HG03432 (cell line): ENCODE measurements around the gene SSBP4.

Source experiments
- ATAC-seq: cut with Tn5 transposase; IDR thresholded peaks from one replicate; pipeline ENCODE4 v1.9.1; 2021; ENCODE audit warnings: mild to moderate bottlenecking, moderate library complexity; ENCODE audit not compliant: unreplicated experiment

The SSBP4 gene

DNA sequence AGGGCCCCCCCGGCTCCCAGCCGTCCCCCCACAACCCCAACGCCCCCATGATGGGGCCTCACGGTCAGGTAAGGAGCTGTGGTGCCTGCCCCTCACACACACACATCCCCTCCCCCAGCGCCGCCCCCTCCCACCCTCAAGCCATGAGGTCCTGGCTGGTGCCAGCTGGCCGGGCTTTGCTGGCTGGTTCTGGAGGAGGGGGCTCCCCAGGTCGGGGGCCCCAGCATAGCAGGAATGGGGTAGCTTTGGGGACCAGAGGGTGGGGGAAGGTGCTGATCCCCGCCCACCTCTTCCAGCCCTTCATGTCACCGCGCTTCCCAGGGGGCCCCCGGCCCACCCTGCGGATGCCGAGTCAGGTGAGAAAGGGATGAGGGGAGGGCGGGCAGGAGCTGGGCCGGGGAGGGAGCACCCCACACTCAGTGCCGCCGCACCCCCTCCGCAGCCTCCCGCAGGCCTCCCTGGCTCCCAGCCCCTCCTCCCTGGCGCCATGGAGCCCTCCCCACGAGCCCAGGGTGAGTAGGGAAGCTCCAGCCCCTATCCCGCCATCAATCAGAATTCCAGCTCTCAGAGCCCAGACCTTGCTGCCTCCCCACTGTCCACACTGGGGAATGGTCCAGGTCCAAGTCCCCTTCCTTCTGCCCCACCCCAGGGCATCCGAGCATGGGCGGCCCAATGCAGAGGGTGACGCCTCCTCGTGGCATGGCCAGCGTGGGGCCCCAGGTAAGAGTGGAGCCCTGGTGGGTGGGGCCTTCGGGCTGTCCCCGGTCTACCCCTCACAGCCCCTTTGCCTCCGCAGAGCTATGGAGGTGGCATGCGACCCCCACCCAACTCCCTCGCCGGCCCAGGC, 12.4 kb downstream of the SSBP4 start:
- no peak for ATAC-seq

DNA sequence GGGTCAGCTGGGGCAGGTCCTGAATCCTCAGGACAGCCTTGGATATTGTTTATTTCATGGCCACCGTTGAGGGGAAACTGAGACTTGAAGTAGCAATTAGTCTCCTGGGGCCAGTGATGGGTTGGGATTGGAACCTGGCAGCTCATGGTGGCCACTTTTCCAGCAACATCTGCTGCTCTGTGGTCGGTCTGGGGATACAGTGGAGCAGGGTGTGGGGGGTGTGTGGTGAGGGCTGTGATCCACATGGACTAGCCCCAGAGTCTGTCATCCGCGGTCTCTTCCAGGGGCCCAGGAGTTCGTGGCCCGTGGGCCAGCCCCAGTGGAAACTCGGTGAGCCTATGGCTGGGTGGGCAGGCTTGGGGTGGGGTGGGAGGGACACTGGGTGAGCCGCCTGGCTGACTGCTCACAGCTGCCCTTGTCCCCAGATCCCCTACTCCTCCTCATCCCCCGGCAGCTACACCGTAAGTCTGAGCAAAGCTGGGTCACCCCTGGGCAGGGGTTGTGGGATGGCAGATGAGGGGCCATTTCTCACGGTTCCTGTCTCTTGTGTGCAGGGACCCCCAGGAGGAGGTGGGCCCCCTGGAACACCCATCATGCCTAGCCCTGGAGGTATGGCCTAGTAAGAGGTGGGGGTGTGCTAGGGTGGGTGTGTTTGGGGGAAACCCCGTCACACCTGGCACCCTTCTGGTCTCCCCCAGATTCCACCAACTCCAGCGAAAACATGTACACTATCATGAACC, 13.2 kb downstream of the SSBP4 start:
- no peak for ATAC-seq

- no peak for ATAC-seq
These were observed 14.0 kb downstream of the SSBP4 start for GRCh38 chr19:18433015-18433691.

GRCh38 chr19:18433735-18434398, 14.7 kb downstream of the SSBP4 start:
- no peak for ATAC-seq

GRCh38 chr19:18434411-18435175, 15.4 kb downstream of the SSBP4 start:
- ATAC-seq = no peak

GRCh38 chr19:18435178-18435841, 16.1 kb downstream of the SSBP4 start:
- ATAC-seq = no peak

GRCh38 chr19:18435842-18436670, 16.9 kb downstream of the SSBP4 start:
- ATAC-seq = no peak

DNA sequence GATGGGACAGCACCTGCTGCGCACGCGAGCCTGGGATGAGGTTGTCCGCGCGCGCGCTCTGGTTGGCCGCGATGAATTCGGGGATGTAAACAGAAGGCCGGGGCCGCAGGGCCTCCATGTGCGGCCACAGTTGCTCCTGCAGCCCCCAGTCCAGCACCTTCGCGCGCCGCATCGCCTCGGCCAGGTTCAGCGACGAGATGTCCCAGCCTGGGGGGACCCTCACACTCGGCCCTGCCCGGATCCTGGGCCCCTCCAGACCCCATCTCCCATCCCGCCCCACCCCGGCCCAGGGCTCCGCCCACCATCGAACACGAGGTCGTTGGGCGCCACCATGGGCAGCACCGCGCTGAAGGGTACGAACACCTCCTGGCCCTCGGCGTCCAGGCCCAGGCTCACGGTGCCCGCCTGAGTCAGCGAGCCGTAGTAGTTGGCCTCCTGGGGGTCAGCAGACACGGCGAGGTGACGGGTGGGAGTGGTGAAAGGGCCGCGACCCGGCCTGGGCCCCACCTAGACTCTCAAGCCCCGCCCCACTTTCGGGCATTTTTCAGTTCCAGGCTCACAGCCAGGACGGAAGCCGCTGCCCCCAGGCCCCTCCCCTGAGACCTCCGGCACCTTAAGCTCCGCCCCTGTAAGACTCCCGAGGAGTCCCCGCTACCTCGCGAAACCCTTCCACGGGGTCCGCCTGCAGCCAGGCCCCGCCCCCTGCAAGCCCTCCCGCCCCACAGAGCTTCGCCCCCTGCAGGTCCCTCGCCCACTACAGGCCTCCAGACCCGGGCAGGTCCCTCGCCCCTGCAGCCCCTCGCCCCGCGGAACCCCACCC, 17.7 kb downstream of the SSBP4 start:
- peak; percentile 57 for ATAC-seq

DNA sequence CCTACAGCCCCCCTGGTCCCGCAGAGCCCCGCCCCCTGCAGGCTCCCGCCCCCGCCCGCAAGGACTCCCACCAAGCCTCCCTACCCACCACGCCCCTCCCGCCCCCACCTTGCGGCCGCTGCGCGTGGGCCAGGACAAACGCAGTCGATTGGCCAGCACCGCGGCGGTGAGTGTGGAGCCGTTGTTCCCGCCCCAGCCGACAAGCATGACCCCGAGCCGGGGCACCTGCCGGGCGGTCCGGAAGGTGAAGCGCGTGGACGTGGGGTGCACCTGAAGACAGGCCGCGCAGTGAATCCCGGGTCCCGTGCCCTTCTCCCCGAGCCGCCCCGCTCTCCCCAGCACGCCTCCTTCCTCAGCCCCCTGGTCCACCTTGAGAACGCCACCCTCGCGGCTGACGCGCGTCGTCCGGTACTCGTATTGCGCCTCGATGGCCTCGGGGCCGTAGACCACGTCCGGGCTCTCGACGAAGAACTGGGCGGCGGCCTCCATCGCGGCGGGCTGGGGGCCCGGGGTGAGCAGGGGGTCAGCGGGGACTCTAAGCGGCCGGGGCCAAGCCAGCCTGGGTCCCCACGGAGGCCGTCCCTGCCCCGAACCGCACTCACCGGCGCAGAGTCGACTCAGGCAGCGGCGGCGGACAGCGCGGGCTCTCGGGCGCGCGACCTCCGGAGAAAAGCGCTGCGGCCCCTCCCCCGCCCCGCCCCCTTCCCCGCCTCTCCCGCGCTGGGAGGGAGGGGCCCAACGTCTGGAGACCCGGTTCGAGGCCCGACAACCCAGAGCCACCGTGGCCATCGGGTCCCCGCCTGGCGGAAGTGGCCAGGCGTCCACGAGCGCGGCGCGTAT, 18.5 kb downstream of the SSBP4 start, which contains the start of gene ISYNA1:
TSS of gene ISYNA1 (minus strand) at position 643 of the 840 bp plus-strand sequence. CDS start at position 489, 154 bp downstream.
- peak; percentile 12 for ATAC-seq

DNA sequence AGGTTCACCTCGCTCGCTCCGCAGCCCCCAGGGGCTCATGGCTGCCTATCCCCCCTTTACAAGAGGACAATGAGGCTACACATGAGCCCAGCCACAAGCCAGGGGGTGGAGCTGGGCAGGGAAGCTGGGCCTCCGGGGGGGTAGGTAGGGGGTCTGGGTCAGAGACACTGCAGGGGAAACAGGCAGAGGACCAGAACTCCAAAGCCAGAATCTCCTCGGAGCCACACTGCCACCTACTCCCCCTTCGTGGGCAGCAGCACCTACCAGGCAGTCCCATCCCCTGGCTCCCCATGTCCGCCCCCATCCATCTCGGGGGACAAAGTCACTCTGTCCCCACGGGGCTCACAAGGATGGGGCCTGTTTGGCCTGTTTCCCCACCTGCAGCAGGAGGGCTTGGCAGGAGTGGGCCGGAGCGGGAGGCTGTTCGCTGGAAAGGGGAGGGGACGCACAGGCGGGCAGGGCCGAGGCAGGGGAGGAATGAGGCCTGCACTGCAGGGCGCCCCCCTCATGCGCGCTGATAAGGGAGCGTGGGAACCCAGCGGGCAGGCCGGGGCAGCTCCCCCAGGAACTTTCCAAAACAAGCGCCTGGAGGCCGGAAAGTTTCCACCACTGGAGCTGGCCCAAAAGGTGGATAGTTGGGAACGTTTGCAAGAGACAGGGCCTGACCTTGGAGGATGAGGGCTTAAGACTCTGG, 19.3 kb downstream of the SSBP4 start:
- ATAC-seq = no peak

DNA sequence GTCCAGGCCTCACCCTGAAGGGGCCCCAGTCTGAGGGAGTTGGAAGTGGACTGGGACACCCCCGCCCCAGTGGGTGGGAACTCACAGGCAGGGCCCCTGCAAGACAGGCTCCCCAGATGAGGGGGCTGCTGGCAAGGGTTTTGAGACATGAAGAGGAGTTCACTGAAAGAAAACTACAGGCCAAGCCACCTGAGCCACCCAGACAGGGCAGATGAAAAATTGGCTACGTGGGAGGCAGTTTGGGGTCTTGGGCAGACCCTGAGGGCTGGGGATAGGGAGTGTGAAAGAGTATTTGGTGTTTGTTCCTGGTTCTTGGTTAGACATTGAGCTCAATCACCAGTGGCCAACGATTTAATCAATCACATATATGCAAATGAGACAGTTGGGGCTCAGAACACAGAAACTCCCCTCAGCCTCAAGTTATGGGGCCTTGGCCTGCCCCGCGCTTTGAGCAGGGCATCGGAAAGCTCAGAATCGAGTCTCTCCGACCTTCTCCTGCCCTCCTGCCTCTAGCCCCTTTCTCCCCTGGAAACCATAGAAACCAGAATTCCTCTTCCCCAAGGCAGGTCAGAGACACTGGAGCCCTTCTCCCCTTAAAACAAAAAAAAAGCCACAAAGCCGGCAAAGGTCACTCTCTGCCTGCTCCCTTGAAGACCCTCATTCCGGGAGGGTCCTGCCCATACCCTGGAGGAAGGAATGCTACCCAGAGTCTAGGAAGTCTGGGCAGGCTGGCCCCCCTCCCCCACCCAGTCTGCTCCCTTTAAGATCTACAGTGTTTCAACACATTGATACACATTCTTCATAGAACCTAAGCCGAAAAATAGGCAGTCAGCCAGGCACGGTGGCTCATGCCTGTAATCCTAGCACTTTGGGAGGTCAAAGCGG, 20.1 kb downstream of the SSBP4 start:
- no peak for ATAC-seq

- ATAC-seq = no peak
These were observed 20.7 kb downstream of the SSBP4 start for GRCh38 chr19:18439910-18440237.

DNA sequence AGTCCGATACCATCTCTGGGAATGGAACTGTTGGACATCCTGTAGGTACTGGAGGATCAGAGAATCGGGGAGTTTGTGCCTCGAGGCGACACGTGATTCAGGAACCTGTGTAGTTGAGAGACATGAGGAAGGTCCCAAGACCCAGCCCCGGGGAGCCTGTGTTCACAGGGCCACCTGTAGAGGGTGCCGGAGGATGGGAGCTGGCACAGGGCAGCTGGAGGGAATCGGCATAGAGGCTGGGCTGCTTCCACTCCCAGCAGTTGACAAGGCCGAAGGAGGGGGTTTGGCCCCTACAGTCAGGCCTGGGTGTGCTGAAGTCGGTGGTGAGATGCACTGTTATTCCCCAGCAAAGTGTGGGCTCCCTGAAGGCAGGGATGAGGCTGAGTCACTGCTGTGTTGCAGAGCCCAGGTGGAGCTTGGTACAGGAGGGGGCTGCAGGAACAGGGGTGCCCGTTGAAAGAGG, 21.2 kb downstream of the SSBP4 start:
- ATAC-seq = no peak

DNA sequence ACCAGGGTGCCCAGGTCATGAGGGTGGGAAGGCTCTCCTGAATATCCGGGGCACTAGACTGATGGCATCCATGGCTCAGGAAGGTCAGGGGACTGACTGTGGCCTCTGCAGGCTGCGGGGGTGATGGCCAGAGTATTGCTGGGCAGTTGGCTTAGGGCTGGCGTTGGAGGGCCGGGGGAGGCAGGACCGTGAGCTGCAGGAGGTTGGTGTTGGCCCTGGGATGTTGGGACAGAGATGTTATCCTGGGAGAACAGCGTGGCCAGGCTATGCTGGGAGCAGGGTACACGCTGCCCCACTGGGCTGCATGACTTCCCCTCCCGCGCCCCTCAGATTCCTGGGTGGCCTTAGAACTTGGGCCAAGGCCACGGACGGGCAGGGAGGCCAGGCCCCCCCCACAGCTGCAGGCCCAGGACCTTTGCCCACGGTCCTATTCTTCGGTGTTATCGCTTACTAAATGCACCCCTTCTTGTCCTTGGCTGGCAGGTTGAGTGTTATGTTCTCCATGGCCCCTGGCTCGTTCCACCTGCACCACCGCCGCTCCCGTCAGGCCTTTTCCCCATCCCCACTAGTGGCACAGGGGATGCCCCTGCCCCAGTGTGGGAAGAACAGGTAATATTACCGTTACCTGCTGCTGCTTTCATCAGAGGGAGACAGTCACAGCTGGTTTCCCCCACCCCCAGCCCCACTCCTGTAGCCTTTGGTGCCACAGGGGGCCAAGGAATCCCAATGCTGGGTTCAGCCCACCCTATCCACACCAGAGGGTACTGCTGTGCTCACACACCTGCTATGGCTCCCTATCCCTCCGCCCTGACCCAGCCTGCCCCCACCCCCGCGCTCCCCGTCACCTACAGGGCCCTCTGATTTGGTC, 22.0 kb downstream of the SSBP4 start:
- ATAC-seq = no peak
